ENCODE data around the gene NDUFS7. TPM values are rescaled to one million over a fixed set of nuclear protein-coding genes. Genes with fewer than 3 reads are reported as not detected.

Gene NDUFS7
- total and polyA plus RNA-seq, 2 donors: 61.8 to 86.7 TPM

DNA sequence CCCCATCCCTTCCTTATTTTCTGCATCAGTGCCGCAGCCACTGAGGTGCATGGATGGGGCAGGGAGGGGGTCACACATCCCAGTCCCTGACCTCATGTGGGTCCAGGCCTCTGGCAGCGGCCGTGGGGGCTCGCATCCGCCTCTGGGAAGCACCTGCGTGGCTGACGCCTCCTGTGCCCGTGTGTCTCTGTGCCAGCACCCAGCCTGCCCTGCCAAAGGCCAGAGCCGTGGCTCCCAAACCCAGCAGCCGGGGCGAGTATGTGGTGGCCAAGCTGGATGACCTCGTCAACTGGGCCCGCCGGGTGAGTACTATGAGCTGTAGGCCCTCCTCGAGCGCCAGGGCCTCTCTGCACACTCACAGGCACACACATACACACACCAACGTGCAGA, 4.9 kb downstream of the NDUFS7 start:
- Histone ChIP-seq H3K27me3 (ENCODE audit: control insufficient read depth in 2 of 2, insufficient read depth in 1 of 2, low read length in 1 of 2) (no peaks in the 10 kb centered on the region), H3K4me1 (ENCODE audit: control insufficient read depth in 2 of 2, insufficient read depth in 2 of 2, low read length in 2 of 2) (peaks cover 10% of the 10 kb centered on the region in 2 donors), H3K4me3 (ENCODE audit: low read length in 2 of 2) (no peak overlapping the region), H3K9me3 (ENCODE audit: control insufficient read depth in 2 of 2, insufficient read depth in 1 of 2, low read length in 1 of 2) (peaks cover 0 to 7% of the 10 kb centered on the region in 2 donors), H3K36me3 (ENCODE audit: control insufficient read depth in 2 of 2, insufficient read depth in 2 of 2, low read length in 1 of 2) (peaks cover 51 to 55% of the 10 kb centered on the region in 2 donors), H3K27ac (ENCODE audit: low read depth in 1 of 2, low read length in 1 of 2) (no peak overlapping the region)
- WGBS: 99% methylated on average over 17 of the region's 17 CpGs
- no peak for DNase-seq (ENCODE audit: low read depth in 6 of 9, low spot score in 9 of 9)

DNA sequence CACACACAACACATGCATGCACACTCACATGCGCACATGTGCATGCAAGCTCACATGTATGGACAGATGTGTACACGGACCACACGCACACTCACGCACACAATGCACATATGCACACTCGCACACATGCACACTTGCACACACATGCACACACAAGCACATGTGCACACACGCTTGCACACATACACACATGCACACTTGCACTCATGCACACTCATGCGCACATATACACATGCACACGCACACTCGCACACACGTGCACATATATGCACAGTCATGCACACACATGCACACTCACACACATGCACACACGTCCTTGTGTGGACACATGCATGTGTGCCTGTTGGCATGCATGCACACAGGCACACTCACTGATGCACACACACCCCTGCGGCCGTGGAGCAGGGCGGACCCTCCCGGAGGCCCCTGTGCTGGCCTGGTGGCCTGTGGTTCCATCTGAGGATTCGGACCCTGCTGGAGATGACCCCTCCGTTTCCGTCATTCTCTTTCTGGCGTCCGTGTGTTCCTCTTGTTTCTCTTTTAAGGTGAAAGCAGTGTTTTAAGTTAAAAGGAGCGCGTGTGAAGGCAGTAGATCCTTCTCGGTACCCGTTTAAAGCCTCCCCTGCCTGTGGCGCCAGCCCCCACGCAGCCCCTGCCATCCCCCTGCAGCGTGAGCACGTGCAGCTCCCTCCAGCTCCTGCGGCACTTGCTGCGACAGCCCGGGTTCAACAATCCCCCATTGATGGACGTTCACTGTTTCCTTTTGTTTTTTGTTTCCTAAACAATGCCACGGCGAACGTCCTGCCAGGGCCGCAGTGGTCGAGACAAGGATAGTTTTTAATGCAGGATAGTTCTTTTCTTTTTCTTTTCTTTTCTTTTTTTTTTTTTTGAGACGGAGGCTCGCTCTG, 5.6 kb downstream of the NDUFS7 start:
- WGBS: 97% methylated on average over 39 of the region's 39 CpGs
- Histone ChIP-seq H3K36me3 (ENCODE audit: control insufficient read depth in 2 of 2, insufficient read depth in 2 of 2, low read length in 1 of 2) (peaks cover 57 to 60% of the 10 kb centered on the region in 2 donors), H3K9me3 (ENCODE audit: control insufficient read depth in 2 of 2, insufficient read depth in 1 of 2, low read length in 1 of 2) (peaks cover 0 to 4% of the 10 kb centered on the region in 2 donors), H3K27ac (ENCODE audit: low read depth in 1 of 2, low read length in 1 of 2) (no peak overlapping the region), H3K4me3 (ENCODE audit: low read length in 2 of 2) (no peak overlapping the region), H3K4me1 (ENCODE audit: control insufficient read depth in 2 of 2, insufficient read depth in 2 of 2, low read length in 2 of 2) (peaks cover 7 to 8% of the 10 kb centered on the region in 2 donors), H3K27me3 (ENCODE audit: control insufficient read depth in 2 of 2, insufficient read depth in 1 of 2, low read length in 1 of 2) (no peaks in the 10 kb centered on the region)
- no peak for DNase-seq (ENCODE audit: low read depth in 6 of 9, low spot score in 9 of 9)

DNA sequence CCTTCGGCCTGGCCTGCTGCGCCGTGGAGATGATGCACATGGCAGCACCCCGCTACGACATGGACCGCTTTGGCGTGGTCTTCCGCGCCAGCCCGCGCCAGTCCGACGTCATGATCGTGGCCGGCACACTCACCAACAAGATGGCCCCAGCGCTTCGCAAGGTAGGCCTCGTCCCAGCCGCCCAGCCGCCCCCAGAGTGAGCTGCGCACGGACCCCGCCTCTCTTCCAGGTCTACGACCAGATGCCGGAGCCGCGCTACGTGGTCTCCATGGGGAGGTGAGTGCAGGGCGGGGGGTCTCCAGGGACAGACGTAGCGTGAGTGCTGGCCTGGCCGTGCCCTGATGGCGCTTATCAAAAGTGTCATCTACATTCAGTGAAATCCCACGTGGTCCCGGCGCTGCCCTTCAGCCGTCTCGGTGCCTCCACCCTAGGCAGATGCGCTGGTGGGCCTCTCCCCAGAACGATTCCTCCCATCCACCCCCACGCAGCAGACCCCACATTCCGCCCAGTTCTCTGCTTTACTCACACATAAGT, 7.2 kb downstream of the NDUFS7 start:
- Histone ChIP-seq H3K9me3 (ENCODE audit: control insufficient read depth in 2 of 2, insufficient read depth in 1 of 2, low read length in 1 of 2) (peaks cover 0 to 3% of the 10 kb centered on the region in 2 donors), H3K4me1 (ENCODE audit: control insufficient read depth in 2 of 2, insufficient read depth in 2 of 2, low read length in 2 of 2) (peaks cover 0 to 8% of the 10 kb centered on the region in 2 donors), H3K27me3 (ENCODE audit: control insufficient read depth in 2 of 2, insufficient read depth in 1 of 2, low read length in 1 of 2) (no peaks in the 10 kb centered on the region), H3K36me3 (ENCODE audit: control insufficient read depth in 2 of 2, insufficient read depth in 2 of 2, low read length in 1 of 2) (peaks cover 61 to 63% of the 10 kb centered on the region in 2 donors), H3K4me3 (ENCODE audit: low read length in 2 of 2) (no peak overlapping the region), H3K27ac (ENCODE audit: low read depth in 1 of 2, low read length in 1 of 2) (no peak overlapping the region)
- DNase-seq (ENCODE audit: low read depth in 6 of 9, low spot score in 9 of 9): no peak
- 97% methylated on average over 42 of the region's 42 CpGs for WGBS

DNA sequence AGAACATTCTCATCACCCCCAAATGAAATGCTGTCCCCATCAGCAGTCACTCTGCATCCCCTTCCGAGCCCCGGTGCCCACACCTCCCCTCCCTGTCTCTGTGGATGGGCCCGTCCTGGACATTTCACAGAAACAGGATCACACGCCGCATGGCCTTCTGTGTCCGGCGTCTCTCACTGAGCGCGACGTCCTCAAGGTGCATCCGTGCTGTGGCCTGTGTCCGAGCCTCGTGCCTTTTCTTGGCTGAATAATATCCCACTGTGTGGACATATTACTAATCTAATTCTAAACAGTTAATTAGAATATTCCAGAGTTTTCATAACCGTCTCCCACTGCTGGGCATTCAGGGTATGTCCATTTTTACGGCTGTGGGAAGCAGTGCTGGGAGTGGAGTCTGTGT, 8.7 kb downstream of the NDUFS7 start:
- Histone ChIP-seq H3K27ac (ENCODE audit: low read depth in 1 of 2, low read length in 1 of 2) (no peak overlapping the region), H3K36me3 (ENCODE audit: control insufficient read depth in 2 of 2, insufficient read depth in 2 of 2, low read length in 1 of 2) (peaks cover 53 to 58% of the 10 kb centered on the region in 2 donors), H3K4me3 (ENCODE audit: low read length in 2 of 2) (no peak overlapping the region), H3K27me3 (ENCODE audit: control insufficient read depth in 2 of 2, insufficient read depth in 1 of 2, low read length in 1 of 2) (no peaks in the 10 kb centered on the region), H3K4me1 (ENCODE audit: control insufficient read depth in 2 of 2, insufficient read depth in 2 of 2, low read length in 2 of 2) (peaks cover 0 to 15% of the 10 kb centered on the region in 2 donors), H3K9me3 (ENCODE audit: control insufficient read depth in 2 of 2, insufficient read depth in 1 of 2, low read length in 1 of 2) (peaks cover 0 to 3% of the 10 kb centered on the region in 2 donors)
- DNase-seq (ENCODE audit: low read depth in 6 of 9, low spot score in 9 of 9): no peak
- 97% methylated on average over 15 of the region's 15 CpGs for WGBS

DNA sequence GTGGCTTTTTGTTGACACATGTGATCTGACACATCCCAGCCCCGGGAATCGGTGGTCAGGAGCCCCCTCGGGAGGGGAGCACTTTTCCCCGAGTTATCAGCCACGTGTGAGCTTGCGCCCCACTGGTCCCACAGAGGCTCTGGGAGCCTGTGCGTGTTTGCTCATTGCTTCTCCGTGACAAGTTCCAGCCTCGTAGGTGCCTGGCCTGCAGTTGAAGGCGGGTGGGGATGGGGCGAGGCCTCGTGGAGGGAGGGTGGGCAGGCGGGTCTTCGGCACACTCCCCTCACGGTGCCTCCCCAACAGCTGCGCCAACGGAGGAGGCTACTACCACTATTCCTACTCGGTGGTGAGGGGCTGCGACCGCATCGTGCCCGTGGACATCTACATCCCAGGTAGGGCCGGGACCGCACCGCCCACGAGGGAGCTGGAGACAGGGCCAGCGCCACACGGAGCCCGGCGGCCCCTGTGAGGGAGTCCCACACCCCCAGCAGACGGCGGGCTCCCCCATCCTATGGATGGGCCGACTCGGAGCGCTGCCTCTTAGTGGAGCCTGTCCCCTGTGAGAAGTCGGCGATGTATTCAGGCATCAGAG, 9.3 kb downstream of the NDUFS7 start:
- H3K27ac ChIP-seq (ENCODE audit: low read depth in 1 of 2, low read length in 1 of 2): no peak overlapping the region
- 98% methylated on average over 37 of the region's 37 CpGs for WGBS
- H3K27me3 ChIP-seq (ENCODE audit: control insufficient read depth in 2 of 2, insufficient read depth in 1 of 2, low read length in 1 of 2): no peaks in the 10 kb centered on the region
- H3K4me1 ChIP-seq (ENCODE audit: control insufficient read depth in 2 of 2, insufficient read depth in 2 of 2, low read length in 2 of 2): peaks cover 0 to 15% of the 10 kb centered on the region in 2 donors
- peaks cover 0 to 3% of the 10 kb centered on the region in 2 donors for H3K9me3 ChIP-seq (ENCODE audit: control insufficient read depth in 2 of 2, insufficient read depth in 1 of 2, low read length in 1 of 2)
- no peak for DNase-seq (ENCODE audit: low read depth in 6 of 9, low spot score in 9 of 9)
- H3K36me3 ChIP-seq (ENCODE audit: control insufficient read depth in 2 of 2, insufficient read depth in 2 of 2, low read length in 1 of 2): peaks cover 52 to 58% of the 10 kb centered on the region in 2 donors
- H3K4me3 ChIP-seq (ENCODE audit: low read length in 2 of 2): no peak overlapping the region

DNA sequence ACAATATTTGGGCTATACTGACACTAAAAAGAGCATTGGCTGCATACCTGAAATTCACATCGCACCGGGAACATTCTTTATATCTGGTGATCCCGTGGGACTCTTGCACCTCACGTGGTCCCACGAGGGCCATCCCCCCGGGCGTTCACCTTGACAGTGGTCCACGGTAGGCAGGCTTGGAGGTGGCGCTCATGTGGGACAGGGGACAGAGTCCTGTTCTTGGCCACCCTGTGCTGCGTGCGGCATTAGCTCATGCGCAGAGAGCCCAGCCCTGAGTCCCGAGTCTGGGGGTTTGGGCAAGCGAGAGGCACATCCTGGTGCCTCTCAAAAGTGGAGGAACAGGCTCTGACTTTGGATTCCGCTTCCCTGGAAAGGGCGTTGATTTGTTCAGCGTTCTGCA, 10.1 kb downstream of the NDUFS7 start:
- Histone ChIP-seq H3K36me3 (ENCODE audit: control insufficient read depth in 2 of 2, insufficient read depth in 2 of 2, low read length in 1 of 2) (peaks cover 44 to 51% of the 10 kb centered on the region in 2 donors), H3K27me3 (ENCODE audit: control insufficient read depth in 2 of 2, insufficient read depth in 1 of 2, low read length in 1 of 2) (no peaks in the 10 kb centered on the region), H3K9me3 (ENCODE audit: control insufficient read depth in 2 of 2, insufficient read depth in 1 of 2, low read length in 1 of 2) (no peaks in the 10 kb centered on the region), H3K4me3 (ENCODE audit: low read length in 2 of 2) (no peak overlapping the region), H3K27ac (ENCODE audit: low read depth in 1 of 2, low read length in 1 of 2) (no peak overlapping the region), H3K4me1 (ENCODE audit: control insufficient read depth in 2 of 2, insufficient read depth in 2 of 2, low read length in 2 of 2) (peaks cover 0 to 15% of the 10 kb centered on the region in 2 donors)
- 96% methylated on average over 17 of the region's 17 CpGs for WGBS
- no peak for DNase-seq (ENCODE audit: low read depth in 6 of 9, low spot score in 9 of 9)

DNA sequence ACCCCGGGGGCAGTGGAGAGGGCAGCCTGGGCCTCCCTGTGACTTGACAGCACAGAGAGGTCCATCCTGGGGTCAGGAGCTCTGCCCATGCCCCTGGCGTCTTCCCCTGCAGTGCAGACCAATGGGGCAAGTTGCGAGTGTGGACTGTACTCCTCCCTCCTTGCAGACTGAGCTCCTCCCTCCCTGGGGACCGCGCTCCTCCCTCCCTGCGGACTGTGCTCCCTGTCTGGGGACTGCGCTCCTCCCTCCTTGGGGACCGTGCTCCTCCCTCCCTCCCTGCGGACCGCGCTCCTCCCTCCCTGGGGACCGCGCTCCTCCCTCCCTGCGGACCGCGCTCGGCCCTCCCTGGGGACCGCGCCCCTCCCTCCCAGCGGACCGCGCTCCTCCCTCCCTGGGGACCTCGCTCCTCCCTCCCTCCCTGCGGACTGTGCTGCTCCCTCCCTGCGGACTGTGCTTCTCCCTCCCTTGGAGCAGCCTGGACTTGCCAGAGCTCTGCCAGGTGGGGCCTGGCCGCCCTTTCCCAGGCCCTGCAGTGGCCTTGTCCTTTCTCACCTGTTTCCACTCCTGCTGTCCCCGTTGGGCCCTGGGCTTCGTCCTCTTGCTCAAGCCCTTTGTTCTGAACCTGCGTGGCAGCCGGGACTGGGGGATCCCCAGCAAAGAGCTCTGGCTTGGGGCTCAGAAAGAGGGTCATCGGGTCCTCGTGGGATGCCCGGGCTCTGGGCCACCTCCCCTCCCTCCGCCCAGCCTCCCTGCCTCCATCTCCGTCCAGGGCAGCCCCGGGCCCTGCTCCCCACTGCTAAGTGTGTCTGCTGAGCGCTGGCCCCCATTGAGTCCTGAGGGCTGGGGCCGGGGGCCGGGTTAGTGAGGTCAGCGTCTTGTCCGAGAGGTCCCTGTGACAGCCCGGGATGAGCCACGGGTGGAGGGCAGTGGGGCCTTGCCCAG, 10.8 kb downstream of the NDUFS7 start:
- DNase-seq (ENCODE audit: low read depth in 6 of 9, low spot score in 9 of 9): no peak
- Histone ChIP-seq H3K27ac (ENCODE audit: low read depth in 1 of 2, low read length in 1 of 2) (no peak overlapping the region), H3K9me3 (ENCODE audit: control insufficient read depth in 2 of 2, insufficient read depth in 1 of 2, low read length in 1 of 2) (no peaks in the 10 kb centered on the region), H3K27me3 (ENCODE audit: control insufficient read depth in 2 of 2, insufficient read depth in 1 of 2, low read length in 1 of 2) (no peaks in the 10 kb centered on the region), H3K36me3 (ENCODE audit: control insufficient read depth in 2 of 2, insufficient read depth in 2 of 2, low read length in 1 of 2) (peaks cover 37 to 44% of the 10 kb centered on the region in 2 donors), H3K4me1 (ENCODE audit: control insufficient read depth in 2 of 2, insufficient read depth in 2 of 2, low read length in 2 of 2) (peaks cover 0 to 15% of the 10 kb centered on the region in 2 donors), H3K4me3 (ENCODE audit: low read length in 2 of 2) (no peak overlapping the region)
- 92% methylated on average over 43 of the region's 43 CpGs for WGBS

DNA sequence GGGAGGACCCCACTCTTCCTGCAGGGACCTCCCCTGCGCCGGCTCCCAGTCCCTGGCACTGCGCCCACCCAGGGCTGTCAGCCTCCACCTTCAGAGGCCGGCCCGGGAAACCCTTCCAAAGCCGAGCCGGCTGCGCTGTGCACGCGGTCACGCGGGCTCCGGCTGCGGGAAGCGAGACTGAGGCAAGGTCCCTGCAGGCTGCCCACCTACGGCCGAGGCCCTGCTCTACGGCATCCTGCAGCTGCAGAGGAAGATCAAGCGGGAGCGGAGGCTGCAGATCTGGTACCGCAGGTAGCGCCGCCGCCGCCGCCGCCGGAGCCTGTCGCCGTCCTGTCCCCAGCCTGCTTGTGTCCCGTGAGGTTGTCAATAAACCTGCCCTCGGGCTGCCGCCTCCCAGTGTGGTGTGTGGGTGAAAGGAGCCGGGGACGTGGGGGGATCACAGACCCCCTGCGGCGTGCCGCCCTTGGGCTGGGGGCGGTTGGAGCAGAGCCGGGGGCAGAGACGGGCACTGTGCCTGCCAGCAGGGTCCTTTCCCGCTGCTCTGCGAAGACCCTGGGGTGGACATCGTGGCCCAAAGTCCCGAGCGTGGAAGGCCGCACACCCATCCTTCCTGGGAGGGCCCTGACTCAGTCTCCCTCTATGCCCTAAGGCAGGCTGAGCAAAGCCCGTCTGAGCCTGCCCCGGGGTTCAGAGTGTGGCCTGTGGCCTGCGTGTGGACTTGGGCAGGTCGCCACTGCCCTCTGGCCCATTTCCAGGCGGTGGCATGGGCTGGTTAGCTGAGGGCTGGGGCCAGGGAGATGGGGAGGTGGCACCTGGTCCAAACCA, 11.7 kb downstream of the NDUFS7 start:
- no peaks in the 10 kb centered on the region for H3K27me3 ChIP-seq (ENCODE audit: control insufficient read depth in 2 of 2, insufficient read depth in 1 of 2, low read length in 1 of 2)
- peaks cover 36 to 39% of the 10 kb centered on the region in 2 donors for H3K36me3 ChIP-seq (ENCODE audit: control insufficient read depth in 2 of 2, insufficient read depth in 2 of 2, low read length in 1 of 2)
- WGBS: 96% methylated on average over 52 of the region's 52 CpGs
- DNase-seq (ENCODE audit: low read depth in 6 of 9, low spot score in 9 of 9): no peak
- H3K4me1 ChIP-seq (ENCODE audit: control insufficient read depth in 2 of 2, insufficient read depth in 2 of 2, low read length in 2 of 2): peaks cover under 1 to 20% of the 10 kb centered on the region in 2 donors
- H3K4me3 ChIP-seq (ENCODE audit: low read length in 2 of 2): no peak overlapping the region
- no peak overlapping the region for H3K27ac ChIP-seq (ENCODE audit: low read depth in 1 of 2, low read length in 1 of 2)
- no peaks in the 10 kb centered on the region for H3K9me3 ChIP-seq (ENCODE audit: control insufficient read depth in 2 of 2, insufficient read depth in 1 of 2, low read length in 1 of 2)

All from thymus (tissue), 11 donors.